ENCODE results near the gene GINS1.

GINS1 gene

GRCh38 chr20:25407311-25408169 is at the start of gene GINS1:
TSS of gene GINS1 (plus strand) at chr20:25407673. CDS start at chr20:25407821, 148 bp downstream.
- DNase-seq (ENCODE audit: extremely low read depth, insufficient read length): peak; percentile 92
- H3K27me3 ChIP-seq (replicated peaks; ENCODE audit: control insufficient read depth, insufficient read depth, low read length): no peaks in the 10 kb centered on the region
- H3K36me3 ChIP-seq (ENCODE audit: control insufficient read depth, insufficient read depth, low read length): no peaks in the 10 kb centered on the region
- H3K4me3 ChIP-seq (replicated peaks; ENCODE audit: low read depth, low read length): peak within 1 kb of the TSS; percentile 95
- TF ChIP-seq, protein P1, sequence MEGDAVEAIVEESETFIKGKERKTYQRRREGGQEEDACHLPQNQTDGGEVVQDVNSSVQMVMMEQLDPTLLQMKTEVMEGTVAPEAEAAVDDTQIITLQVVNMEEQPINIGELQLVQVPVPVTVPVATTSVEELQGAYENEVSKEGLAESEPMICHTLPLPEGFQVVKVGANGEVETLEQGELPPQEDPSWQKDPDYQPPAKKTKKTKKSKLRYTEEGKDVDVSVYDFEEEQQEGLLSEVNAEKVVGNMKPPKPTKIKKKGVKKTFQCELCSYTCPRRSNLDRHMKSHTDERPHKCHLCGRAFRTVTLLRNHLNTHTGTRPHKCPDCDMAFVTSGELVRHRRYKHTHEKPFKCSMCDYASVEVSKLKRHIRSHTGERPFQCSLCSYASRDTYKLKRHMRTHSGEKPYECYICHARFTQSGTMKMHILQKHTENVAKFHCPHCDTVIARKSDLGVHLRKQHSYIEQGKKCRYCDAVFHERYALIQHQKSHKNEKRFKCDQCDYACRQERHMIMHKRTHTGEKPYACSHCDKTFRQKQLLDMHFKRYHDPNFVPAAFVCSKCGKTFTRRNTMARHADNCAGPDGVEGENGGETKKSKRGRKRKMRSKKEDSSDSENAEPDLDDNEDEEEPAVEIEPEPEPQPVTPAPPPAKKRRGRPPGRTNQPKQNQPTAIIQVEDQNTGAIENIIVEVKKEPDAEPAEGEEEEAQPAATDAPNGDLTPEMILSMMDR (IDR thresholded peaks at IDR 0.05; ENCODE audit: insufficient read depth, low read length, poor library complexity, severe bottlenecking): no peak

GRCh38 chr20:25360631-25361286 is 46.7 kb upstream of the GINS1 start:
- no peaks in the 10 kb centered on the region for H3K27me3 ChIP-seq (replicated peaks; ENCODE audit: control insufficient read depth, insufficient read depth, low read length)
- TF ChIP-seq, protein P1 (IDR thresholded peaks at IDR 0.05; ENCODE audit: insufficient read depth, low read length, poor library complexity, severe bottlenecking): no peak
- no peak overlapping the region for H3K4me3 ChIP-seq (replicated peaks; ENCODE audit: low read depth, low read length)
- no peaks in the 10 kb centered on the region for H3K36me3 ChIP-seq (ENCODE audit: control insufficient read depth, insufficient read depth, low read length)
- no peak for DNase-seq (ENCODE audit: extremely low read depth, insufficient read length)

DNA sequence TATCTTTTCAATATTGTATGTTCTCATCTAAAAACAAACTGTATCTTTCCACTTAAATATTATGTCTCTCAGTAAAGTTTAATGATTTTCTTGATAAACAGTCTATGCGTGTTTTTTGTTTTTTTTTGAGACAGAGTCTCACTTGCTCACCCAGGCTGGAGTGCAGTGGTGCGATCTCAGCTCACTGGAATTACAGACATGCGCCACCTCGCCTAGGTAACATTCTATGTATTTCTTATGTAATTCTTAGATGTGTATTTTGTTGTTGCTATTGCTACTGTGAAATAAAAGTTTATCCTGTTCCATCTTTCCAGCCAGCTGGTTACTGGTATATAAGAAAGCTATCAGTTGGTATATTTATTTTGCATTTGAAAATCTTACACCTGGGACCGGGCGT is 46.2 kb upstream of the GINS1 start:
- TF ChIP-seq, protein P1 (IDR thresholded peaks at IDR 0.05; ENCODE audit: insufficient read depth, low read length, poor library complexity, severe bottlenecking): no peak
- Histone ChIP-seq H3K27me3 (replicated peaks; ENCODE audit: control insufficient read depth, insufficient read depth, low read length) (no peaks in the 10 kb centered on the region), H3K4me3 (replicated peaks; ENCODE audit: low read depth, low read length) (no peak overlapping the region), H3K36me3 (ENCODE audit: control insufficient read depth, insufficient read depth, low read length) (no peaks in the 10 kb centered on the region)
- DNase-seq (ENCODE audit: extremely low read depth, insufficient read length): no peak

GRCh38 chr20:25364180-25364788 is 43.2 kb upstream of the GINS1 start:
- TF ChIP-seq, protein P1 (IDR thresholded peaks at IDR 0.05; ENCODE audit: insufficient read depth, low read length, poor library complexity, severe bottlenecking): no peak
- DNase-seq (ENCODE audit: extremely low read depth, insufficient read length): no peak
- Histone ChIP-seq H3K27me3 (replicated peaks; ENCODE audit: control insufficient read depth, insufficient read depth, low read length) (no peaks in the 10 kb centered on the region), H3K4me3 (replicated peaks; ENCODE audit: low read depth, low read length) (no peak overlapping the region), H3K36me3 (ENCODE audit: control insufficient read depth, insufficient read depth, low read length) (no peaks in the 10 kb centered on the region)

GRCh38 chr20:25364879-25365699 is 42.4 kb upstream of the GINS1 start:
- H3K4me3 ChIP-seq (replicated peaks; ENCODE audit: low read depth, low read length): no peak overlapping the region
- no peak for DNase-seq (ENCODE audit: extremely low read depth, insufficient read length)
- TF ChIP-seq, protein P1 (IDR thresholded peaks at IDR 0.05; ENCODE audit: insufficient read depth, low read length, poor library complexity, severe bottlenecking): no peak

More at GRCh38 chr20:25364879-25365699, 42.4 kb upstream of the GINS1 start:
- H3K27me3 ChIP-seq (replicated peaks; ENCODE audit: control insufficient read depth, insufficient read depth, low read length): no peaks in the 10 kb centered on the region
- no peaks in the 10 kb centered on the region; the same call in 1 of the 2 replicates for H3K36me3 ChIP-seq (ENCODE audit: control insufficient read depth, insufficient read depth, low read length)

Data from GM06990 (cell line).